Caco-2 (cell line): Measurements from ENCODE around the gene BRIP1. TPM values are rescaled to one million over a fixed set of nuclear protein-coding genes. Genes with fewer than 3 reads are reported as not detected.
"Not testable (repeated sequence)": the region's sequence is repeated elsewhere in the genome, so short reads cannot be mapped to it uniquely, and the experiment has no call there.

Experiments
- BruUV-seq: library from RNA; stranded (reverse); fragments of 400-500 nt; replicated peaks from 2 replicates; lab custom pipeline; 2021; lab: Mats Ljungman, UMichigan
- CTCF ChIA-PET: fragments of 300-600 bp; sonication (Branson Sonifier 250); formaldehyde crosslinking; loops from one replicate; lab custom pipeline; 2022; ENCODE audit warnings: antibody characterized with exemption; lab: Charles Lee
- POLR2A ChIA-PET: fragments of 300-600 bp; sonication (Branson Sonifier 250); formaldehyde crosslinking; loops from one replicate; lab custom pipeline; 2022; ENCODE audit warnings: antibody characterized with exemption; lab: Charles Lee
- DNase-seq, 2 experiments: peaks; one replicate each; pipeline versions ENCODE4 v3.0.0 to v3.0.0-alpha.2; 2020 to 2022
- H3K27me3 ChIP-seq: replicated peaks from 2 replicates; pipeline ENCODE4 v1.6.0; 2011; ENCODE audit warnings: low read length; ENCODE audit not compliant: control insufficient read depth, insufficient read depth
- H3K36me3 ChIP-seq: 2 replicates; pipeline ENCODE4 v1.5.1; 2011; ENCODE audit warnings: low read length; ENCODE audit not compliant: control insufficient read depth, insufficient read depth
- H3K4me1 ChIP-seq: fragments of 250-450 bp; sonication (Bioruptor Pico); 2 replicates; pipeline ENCODE4 v1.5.1; 2020; ENCODE audit warnings: mild to moderate bottlenecking
- H3K4me3 ChIP-seq: 2 replicates; pipeline ENCODE4 v1.5.1; 2011; ENCODE audit warnings: low read depth, mild to moderate bottlenecking, control low read depth, low read length
- H3K9me3 ChIP-seq: fragments of 250-450 bp; sonication (Bioruptor Pico); 2 replicates; pipeline ENCODE4 v1.5.1; 2020; ENCODE audit warnings: mild to moderate bottlenecking, moderate library complexity
- H3K27ac Mint-ChIP-seq: one replicate; pipeline ENCODE4 v1.8.0; 2022; ENCODE audit warnings: mixed read lengths; ENCODE audit not compliant: unreplicated experiment
- H3K27me3 Mint-ChIP-seq: one replicate; pipeline ENCODE4 v1.8.0; 2022; ENCODE audit warnings: mixed read lengths; ENCODE audit not compliant: insufficient read depth, unreplicated experiment
- H3K36me3 Mint-ChIP-seq: one replicate; pipeline ENCODE4 v1.8.0; 2022; ENCODE audit warnings: mild to moderate bottlenecking, mixed read lengths; ENCODE audit not compliant: insufficient read depth, unreplicated experiment
- H3K4me1 Mint-ChIP-seq: one replicate; pipeline ENCODE4 v1.8.0; 2022; ENCODE audit warnings: low read depth, mixed read lengths; ENCODE audit not compliant: unreplicated experiment
- H3K4me3 Mint-ChIP-seq: one replicate; pipeline ENCODE4 v1.8.0; 2022; ENCODE audit warnings: mild to moderate bottlenecking, moderate library complexity, mixed read lengths; ENCODE audit not compliant: unreplicated experiment
- H3K9me3 Mint-ChIP-seq: one replicate; pipeline ENCODE4 v1.8.0; 2022; ENCODE audit warnings: mixed read lengths; ENCODE audit not compliant: unreplicated experiment
- intact Hi-C: fragments of 100-400 bp; cut with micrococcal nuclease; formaldehyde crosslinking; loops from one replicate; pipeline ENCODE4 v1.10.0; 2022; ENCODE audit not compliant: unreplicated experiment
- total RNA-seq: library from RNA; stranded (reverse); gene quantifications from 2 replicates; pipeline ENCODE4 v1.2.3, GENCODE V29; 2022
- TF ChIP-seq, protein P1 (sequence below), 2 experiments: fragments of 200-600 bp in 1 of 2; IDR thresholded peaks; 1 replicate in 1 of 2; 2 replicates in 1 of 2; pipeline versions ENCODE4 v1.5.1 to v1.8.0; 2011 to 2022; ENCODE audit warnings: antibody characterized with exemption in 1 of 2, control low read depth in 1 of 2, inconsistent platforms in 1 of 2, low read depth in 1 of 2, low read length in 1 of 2, mild to moderate bottlenecking in 1 of 2, moderate library complexity in 1 of 2; ENCODE audit not compliant: insufficient read depth in 1 of 2, severe bottlenecking in 1 of 2, unreplicated experiment in 1 of 2

Gene BRIP1
- total RNA-seq, 1 experiment from 2014 or later, result 18.3 TPM

- POLR2A ChIA-PET, result interaction anchor here (0.5 kb wide), 1 partner anchor 42 kb away, joined by 3 read pairs; no protein-coding TSS in a partner anchor
- not testable (repeated sequence) for H3K4me1 ChIP-seq
These were observed 190.1 kb downstream of the BRIP1 start for GRCh38 chr17:61673019-61673897.

GRCh38 chr17:61672140-61672539 lies 191.2 kb downstream of the BRIP1 start:
- Histone ChIP-seq H3K4me1 (no peaks in the 10 kb centered on the region), H3K36me3 (no peaks in the 10 kb centered on the region), H3K27me3 (no peaks in the 10 kb centered on the region), H3K4me3 (no peak overlapping the region), H3K9me3 (no peaks in the 10 kb centered on the region)
- TF ChIP-seq, protein P1, sequence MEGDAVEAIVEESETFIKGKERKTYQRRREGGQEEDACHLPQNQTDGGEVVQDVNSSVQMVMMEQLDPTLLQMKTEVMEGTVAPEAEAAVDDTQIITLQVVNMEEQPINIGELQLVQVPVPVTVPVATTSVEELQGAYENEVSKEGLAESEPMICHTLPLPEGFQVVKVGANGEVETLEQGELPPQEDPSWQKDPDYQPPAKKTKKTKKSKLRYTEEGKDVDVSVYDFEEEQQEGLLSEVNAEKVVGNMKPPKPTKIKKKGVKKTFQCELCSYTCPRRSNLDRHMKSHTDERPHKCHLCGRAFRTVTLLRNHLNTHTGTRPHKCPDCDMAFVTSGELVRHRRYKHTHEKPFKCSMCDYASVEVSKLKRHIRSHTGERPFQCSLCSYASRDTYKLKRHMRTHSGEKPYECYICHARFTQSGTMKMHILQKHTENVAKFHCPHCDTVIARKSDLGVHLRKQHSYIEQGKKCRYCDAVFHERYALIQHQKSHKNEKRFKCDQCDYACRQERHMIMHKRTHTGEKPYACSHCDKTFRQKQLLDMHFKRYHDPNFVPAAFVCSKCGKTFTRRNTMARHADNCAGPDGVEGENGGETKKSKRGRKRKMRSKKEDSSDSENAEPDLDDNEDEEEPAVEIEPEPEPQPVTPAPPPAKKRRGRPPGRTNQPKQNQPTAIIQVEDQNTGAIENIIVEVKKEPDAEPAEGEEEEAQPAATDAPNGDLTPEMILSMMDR (IDR thresholded peaks at IDR 0.05; ENCODE audit: insufficient read depth in 1 of 2, low read depth in 1 of 2, low read length in 1 of 2, severe bottlenecking in 1 of 2, unreplicated experiment in 1 of 2), result no peak
- H3K9me3 Mint-ChIP-seq, result peaks cover 9% of the 10 kb centered on the region
- peaks cover 2% of the 10 kb centered on the region for H3K27me3 Mint-ChIP-seq
- POLR2A ChIA-PET, result no interaction called here
- DNase-seq, result no peak
- intact Hi-C loops, result no loop called here
- no peak overlapping the region for H3K27ac Mint-ChIP-seq
- H3K36me3 Mint-ChIP-seq, result no peaks in the 10 kb centered on the region
- no TSS peak for BruUV-seq
- no peaks in the 10 kb centered on the region for H3K4me1 Mint-ChIP-seq
- CTCF ChIA-PET, result no interaction called here
- no peak overlapping the region for H3K4me3 Mint-ChIP-seq

More at GRCh38 chr17:61673019-61673897, 190.1 kb downstream of the BRIP1 start:
- H3K27ac Mint-ChIP-seq, BruUV-seq, H3K36me3 Mint-ChIP-seq, H3K4me3 ChIP-seq, H3K36me3 ChIP-seq, CTCF ChIA-PET, H3K9me3 Mint-ChIP-seq, intact Hi-C loops, H3K4me3 Mint-ChIP-seq, H3K4me1 Mint-ChIP-seq, H3K9me3 ChIP-seq, H3K27me3 ChIP-seq, DNase-seq, H3K27me3 Mint-ChIP-seq: not testable (repeated sequence)

GRCh38 chr17:61670691-61671090 lies 192.6 kb downstream of the BRIP1 start:
- Mint-ChIP-seq H3K4me3 (no peak overlapping the region), H3K9me3 (peaks cover 9% of the 10 kb centered on the region), H3K27ac (no peak overlapping the region), H3K4me1 (no peaks in the 10 kb centered on the region), H3K27me3 (no peaks in the 10 kb centered on the region), H3K36me3 (no peaks in the 10 kb centered on the region)
- H3K4me3 ChIP-seq, result no peak overlapping the region
- ChIA-PET POLR2A (no interaction called here), CTCF (no interaction called here)
- H3K4me1 ChIP-seq, result no peaks in the 10 kb centered on the region
- no peak for DNase-seq
- no peaks in the 10 kb centered on the region for H3K27me3 ChIP-seq
- TF ChIP-seq, protein P1 (IDR thresholded peaks at IDR 0.05; ENCODE audit: insufficient read depth in 1 of 2, low read depth in 1 of 2, low read length in 1 of 2, severe bottlenecking in 1 of 2, unreplicated experiment in 1 of 2), result no peak
- H3K9me3 ChIP-seq, result no peaks in the 10 kb centered on the region
- no TSS peak for BruUV-seq
- intact Hi-C loops, result no loop called here
- H3K36me3 ChIP-seq, result no peaks in the 10 kb centered on the region
